ENCODE results near the gene NDUFAF8.

Gene NDUFAF8

GRCh38 chr17:81197409-81197795, 41.7 kb upstream of the NDUFAF8 start:
- H3K27ac Mint-ChIP-seq, result no peak overlapping the region
- no peak for DNase-seq
- no peaks in the 10 kb centered on the region for H3K9me3 Mint-ChIP-seq
- no peaks in the 10 kb centered on the region for H3K4me1 Mint-ChIP-seq (ENCODE audit: low read depth)
- no peaks in the 10 kb centered on the region for H3K27me3 Mint-ChIP-seq
- H3K4me3 Mint-ChIP-seq, result no peak overlapping the region
- H3K36me3 Mint-ChIP-seq (ENCODE audit: low read depth), result peaks cover 19% of the 10 kb centered on the region

GRCh38 chr17:81197831-81198490, 41.2 kb upstream of the NDUFAF8 start:
- H3K27ac Mint-ChIP-seq, result no peak overlapping the region
- H3K4me1 Mint-ChIP-seq (ENCODE audit: low read depth), result no peaks in the 10 kb centered on the region
- no peaks in the 10 kb centered on the region for H3K9me3 Mint-ChIP-seq
- H3K27me3 Mint-ChIP-seq, result no peaks in the 10 kb centered on the region
- H3K4me3 Mint-ChIP-seq, result no peak overlapping the region
- H3K36me3 Mint-ChIP-seq (ENCODE audit: low read depth), result peaks cover 20% of the 10 kb centered on the region
- DNase-seq, result no peak

GRCh38 chr17:81198826-81199481, 40.2 kb upstream of the NDUFAF8 start:
- DNase-seq, result no peak
- H3K4me1 Mint-ChIP-seq (ENCODE audit: low read depth), result no peaks in the 10 kb centered on the region
- peaks cover 20% of the 10 kb centered on the region for H3K36me3 Mint-ChIP-seq (ENCODE audit: low read depth)
- H3K4me3 Mint-ChIP-seq, result no peak overlapping the region
- H3K27ac Mint-ChIP-seq, result no peak overlapping the region
- H3K27me3 Mint-ChIP-seq, result no peaks in the 10 kb centered on the region
- H3K9me3 Mint-ChIP-seq, result no peaks in the 10 kb centered on the region

GRCh38 chr17:81199482-81199830, 39.7 kb upstream of the NDUFAF8 start:
- Mint-ChIP-seq H3K4me3 (no peak overlapping the region), H3K27me3 (no peaks in the 10 kb centered on the region)
- DNase-seq, result no peak

GRCh38 chr17:81200201-81200600, 38.9 kb upstream of the NDUFAF8 start:
- H3K4me1 Mint-ChIP-seq (ENCODE audit: low read depth), result no peaks in the 10 kb centered on the region
- H3K27me3 Mint-ChIP-seq, result no peaks in the 10 kb centered on the region
- H3K4me3 Mint-ChIP-seq, result no peak overlapping the region
- no peak overlapping the region for H3K27ac Mint-ChIP-seq
- H3K9me3 Mint-ChIP-seq, result no peaks in the 10 kb centered on the region
- no peak for DNase-seq
- peaks cover 18% of the 10 kb centered on the region for H3K36me3 Mint-ChIP-seq (ENCODE audit: low read depth)

More at GRCh38 chr17:81199482-81199830, 39.7 kb upstream of the NDUFAF8 start:
- Mint-ChIP-seq H3K4me1 (ENCODE audit: low read depth) (no peaks in the 10 kb centered on the region), H3K36me3 (ENCODE audit: low read depth) (peaks cover 21% of the 10 kb centered on the region), H3K27ac (no peak overlapping the region), H3K9me3 (no peaks in the 10 kb centered on the region)

GRCh38 chr17:81200695-81201580, 38.2 kb upstream of the NDUFAF8 start:
- Mint-ChIP-seq H3K27ac (no peak overlapping the region), H3K27me3 (no peaks in the 10 kb centered on the region), H3K9me3 (no peaks in the 10 kb centered on the region), H3K4me1 (ENCODE audit: low read depth) (no peaks in the 10 kb centered on the region), H3K4me3 (no peak overlapping the region), H3K36me3 (ENCODE audit: low read depth) (peaks cover 18% of the 10 kb centered on the region)
- DNase-seq, result no peak

DNA sequence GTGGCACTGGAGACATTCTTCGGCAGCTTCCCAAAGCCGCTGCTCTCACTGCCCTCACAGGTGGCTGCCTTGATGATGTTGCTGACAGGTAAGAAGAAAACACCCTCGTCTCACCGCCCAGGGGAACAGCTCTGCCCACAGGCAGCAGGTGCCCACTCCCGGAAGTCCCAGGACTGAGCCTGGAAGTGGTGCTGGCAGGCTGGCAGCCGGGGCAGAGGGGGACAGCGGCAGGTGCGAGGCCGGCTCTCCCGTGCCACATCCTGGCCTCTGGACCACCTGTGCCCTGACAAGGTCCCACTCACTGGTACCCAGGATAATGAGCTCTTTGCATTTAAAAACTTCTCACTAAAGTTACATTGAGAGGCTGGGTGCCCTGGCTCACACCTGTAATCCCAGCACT, 36.8 kb upstream of the NDUFAF8 start:
- H3K27ac Mint-ChIP-seq, result no peak overlapping the region
- peaks cover 23% of the 10 kb centered on the region for H3K36me3 Mint-ChIP-seq (ENCODE audit: low read depth)
- no peaks in the 10 kb centered on the region for H3K27me3 Mint-ChIP-seq
- H3K4me3 Mint-ChIP-seq, result no peak overlapping the region
- no peaks in the 10 kb centered on the region for H3K4me1 Mint-ChIP-seq (ENCODE audit: low read depth)
- DNase-seq, result no peak
- H3K9me3 Mint-ChIP-seq, result no peaks in the 10 kb centered on the region

DNA sequence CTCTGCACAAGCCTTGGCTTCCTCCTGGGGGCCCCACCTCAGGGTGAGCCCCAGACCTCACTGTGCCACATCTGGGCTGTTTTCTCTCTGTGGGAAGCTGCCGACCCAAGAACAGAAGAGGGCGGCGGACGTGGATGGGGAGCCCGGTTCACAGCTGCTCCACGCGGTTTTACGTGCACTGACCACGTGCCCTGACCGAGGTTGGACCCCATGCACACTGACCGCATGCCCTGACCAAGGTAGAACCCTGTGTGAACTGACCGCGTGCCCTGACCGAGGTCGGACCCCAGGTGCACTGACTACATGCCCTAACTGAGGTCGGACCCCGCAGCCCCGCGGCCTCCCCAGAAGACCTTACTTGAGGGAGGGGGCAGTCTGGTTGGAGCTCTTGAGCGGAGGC, 36.0 kb upstream of the NDUFAF8 start:
- H3K4me1 Mint-ChIP-seq (ENCODE audit: low read depth), result no peaks in the 10 kb centered on the region

DNA sequence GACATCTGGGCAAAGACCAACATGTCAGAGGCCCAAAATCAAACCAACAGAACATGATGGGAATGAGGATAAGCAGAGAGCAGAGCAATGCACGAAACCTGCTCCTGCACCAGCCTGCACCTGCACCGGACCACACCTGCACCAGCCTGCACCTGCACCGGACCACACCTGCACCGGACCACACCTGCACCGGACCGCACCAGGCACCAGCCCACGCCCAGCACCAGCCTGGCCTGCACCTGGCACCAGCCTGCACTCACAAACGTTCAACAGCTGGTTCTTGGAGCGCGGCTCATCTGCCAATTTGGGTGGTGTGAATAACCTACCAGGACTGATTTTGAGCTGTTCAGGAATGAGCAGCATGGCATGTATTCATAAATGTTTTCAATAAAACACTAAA, 34.5 kb upstream of the NDUFAF8 start:
- H3K36me3 Mint-ChIP-seq (ENCODE audit: low read depth), result peaks cover 16% of the 10 kb centered on the region
- no peak overlapping the region for H3K4me3 Mint-ChIP-seq
- H3K27me3 Mint-ChIP-seq, result no peaks in the 10 kb centered on the region

More for the DNA sequence above, 36.0 kb upstream of the NDUFAF8 start:
- Mint-ChIP-seq H3K27ac (no peak overlapping the region), H3K27me3 (no peaks in the 10 kb centered on the region), H3K36me3 (ENCODE audit: low read depth) (peaks cover 20% of the 10 kb centered on the region), H3K9me3 (no peaks in the 10 kb centered on the region), H3K4me3 (no peak overlapping the region)
- DNase-seq, result no peak

GRCh38 chr17:81206166-81206565, 33.0 kb upstream of the NDUFAF8 start:
- Mint-ChIP-seq H3K36me3 (ENCODE audit: low read depth) (peaks cover 16% of the 10 kb centered on the region), H3K4me1 (ENCODE audit: low read depth) (no peaks in the 10 kb centered on the region), H3K27ac (no peak overlapping the region), H3K9me3 (no peaks in the 10 kb centered on the region), H3K4me3 (no peak overlapping the region), H3K27me3 (no peaks in the 10 kb centered on the region)
- no peak for DNase-seq

More for the DNA sequence above, 34.5 kb upstream of the NDUFAF8 start:
- Mint-ChIP-seq H3K27ac (no peak overlapping the region), H3K9me3 (no peaks in the 10 kb centered on the region), H3K4me1 (ENCODE audit: low read depth) (no peaks in the 10 kb centered on the region)
- DNase-seq, result no peak

DNA sequence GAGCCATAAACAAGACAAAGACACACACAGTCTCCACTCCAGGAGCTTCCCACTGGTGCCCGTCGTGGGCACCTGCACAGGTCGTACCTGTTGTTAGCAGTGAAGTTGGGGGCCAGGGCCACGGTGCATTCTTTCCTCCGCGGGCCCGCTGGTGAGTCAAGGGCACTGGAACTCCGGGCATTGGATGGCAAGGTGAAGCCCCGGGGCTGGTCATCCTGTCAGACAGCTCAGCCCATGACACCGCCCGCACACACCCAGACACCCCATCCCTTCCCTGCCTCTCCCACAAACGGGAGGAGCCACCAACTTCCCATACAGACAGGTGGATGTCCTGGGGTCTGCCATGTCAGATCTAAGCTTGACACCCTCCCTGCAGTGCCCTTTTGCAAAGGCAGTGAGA, 32.5 kb upstream of the NDUFAF8 start:
- no peak overlapping the region for H3K27ac Mint-ChIP-seq
- peaks cover 13% of the 10 kb centered on the region for H3K36me3 Mint-ChIP-seq (ENCODE audit: low read depth)
- H3K27me3 Mint-ChIP-seq, result no peaks in the 10 kb centered on the region
- H3K4me1 Mint-ChIP-seq (ENCODE audit: low read depth), result no peaks in the 10 kb centered on the region
- no peak for DNase-seq
- no peaks in the 10 kb centered on the region for H3K9me3 Mint-ChIP-seq
- no peak overlapping the region for H3K4me3 Mint-ChIP-seq

DNA sequence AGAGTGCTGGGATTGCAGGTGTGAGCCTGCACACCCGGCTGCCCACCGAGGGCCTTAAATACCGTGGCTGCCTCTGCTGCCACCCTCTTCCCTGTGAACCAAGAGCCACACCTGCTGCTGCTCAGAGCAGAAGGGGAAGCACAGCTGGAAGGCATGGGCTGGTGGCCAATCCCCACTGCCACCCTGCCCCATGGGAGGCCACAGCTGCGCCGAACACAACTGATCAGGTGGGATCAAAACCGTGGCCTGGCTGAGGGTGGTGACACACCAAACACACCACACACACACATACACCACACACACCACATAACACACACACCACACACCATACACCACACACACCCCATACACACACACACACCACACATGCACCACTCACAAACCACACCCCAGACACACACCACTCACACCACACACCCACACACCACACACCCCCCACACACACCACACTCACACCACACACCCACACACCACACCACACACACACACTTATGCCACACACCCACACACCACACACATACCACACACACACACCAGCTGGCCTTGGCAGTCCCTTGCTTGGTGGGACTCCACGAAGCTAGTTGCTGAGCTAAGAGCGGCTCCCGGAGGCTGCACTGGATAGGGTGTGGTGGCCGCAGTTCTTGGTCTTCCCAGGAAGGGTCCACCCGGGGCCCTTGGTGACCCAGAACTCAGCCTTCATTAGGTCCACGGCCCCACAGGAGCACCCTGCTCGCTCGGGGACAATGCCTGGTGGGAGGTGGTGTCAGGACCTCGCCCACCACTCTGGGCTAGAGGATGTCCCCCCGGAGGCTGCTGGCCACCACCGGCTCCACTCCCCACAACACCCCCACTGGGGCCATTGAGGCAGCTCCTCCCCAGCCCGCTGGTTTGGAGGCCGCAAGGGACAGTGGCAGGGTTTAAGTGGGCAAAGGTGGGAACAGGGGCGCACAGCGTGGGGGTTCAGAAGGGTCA, 31.2 kb upstream of the NDUFAF8 start:
- no peaks in the 10 kb centered on the region for H3K4me1 Mint-ChIP-seq (ENCODE audit: low read depth)
- no peaks in the 10 kb centered on the region for H3K9me3 Mint-ChIP-seq
- H3K27ac Mint-ChIP-seq, result no peak overlapping the region
- no peak for DNase-seq
- no peaks in the 10 kb centered on the region for H3K27me3 Mint-ChIP-seq
- H3K4me3 Mint-ChIP-seq, result no peak overlapping the region
- peaks cover 8% of the 10 kb centered on the region for H3K36me3 Mint-ChIP-seq (ENCODE audit: low read depth)

DNA sequence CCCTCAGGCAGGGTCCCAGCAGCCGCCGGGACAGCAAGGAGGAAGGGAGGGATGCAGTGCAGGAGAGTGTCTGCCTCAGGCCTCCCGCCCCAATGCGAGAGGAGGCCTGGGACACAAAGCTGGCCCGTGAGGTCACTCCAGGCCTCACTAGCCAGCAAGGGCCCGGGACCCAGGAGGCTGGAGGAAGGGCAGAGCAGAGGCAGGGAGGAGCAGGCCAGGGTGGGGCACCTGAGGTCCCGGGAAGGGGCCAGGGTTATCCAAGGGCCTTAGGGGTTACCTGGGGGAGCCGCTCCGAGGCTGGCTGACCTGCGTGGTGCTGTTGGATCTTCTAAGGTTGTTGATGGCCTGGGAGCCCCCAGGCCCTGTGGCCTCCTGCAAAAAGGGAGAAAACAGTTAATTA, 30.5 kb upstream of the NDUFAF8 start:
- Mint-ChIP-seq H3K27ac (no peak overlapping the region), H3K36me3 (ENCODE audit: low read depth) (peaks cover 8% of the 10 kb centered on the region), H3K27me3 (no peaks in the 10 kb centered on the region), H3K9me3 (no peaks in the 10 kb centered on the region), H3K4me3 (no peak overlapping the region), H3K4me1 (ENCODE audit: low read depth) (no peaks in the 10 kb centered on the region)
- DNase-seq, result no peak

DNA sequence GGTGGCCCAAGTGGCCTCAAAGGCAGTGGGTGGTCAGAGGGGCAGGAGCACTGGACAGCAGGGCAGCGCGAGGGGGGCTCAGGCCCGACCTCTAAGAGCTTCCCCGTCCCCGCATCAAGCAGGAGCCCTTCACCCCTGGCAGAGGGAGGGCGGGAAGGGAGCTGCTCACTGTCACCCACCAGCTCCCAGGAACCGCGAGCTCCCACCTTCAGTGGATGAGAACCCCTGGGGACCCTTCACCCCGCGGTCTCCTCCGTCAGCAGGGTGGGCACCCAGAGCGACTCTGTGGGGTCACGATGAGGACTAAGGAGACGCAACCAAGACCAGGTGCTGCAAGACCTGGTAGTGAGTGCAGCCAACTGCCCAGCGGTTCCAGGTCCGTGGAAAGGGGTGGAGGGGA, 30.0 kb upstream of the NDUFAF8 start:
- Mint-ChIP-seq H3K4me3 (no peak overlapping the region), H3K36me3 (ENCODE audit: low read depth) (peaks cover 8% of the 10 kb centered on the region), H3K27ac (no peak overlapping the region), H3K27me3 (no peaks in the 10 kb centered on the region), H3K9me3 (no peaks in the 10 kb centered on the region), H3K4me1 (ENCODE audit: low read depth) (no peaks in the 10 kb centered on the region)
- no peak for DNase-seq
